ENCODE results near the gene SPTBN4.

GRCh38 chr19:40525234-40526051, 58.6 kb downstream of the SPTBN4 start:
- TF ChIP-seq EZH2phosphoT487 (IDR thresholded peaks at IDR 0.05; ENCODE audit: low read depth, severe bottlenecking, unreplicated experiment) (no peak), CTCF (IDR thresholded peaks at IDR 0.05; ENCODE audit: poor library complexity) (no peak), EZH2 (IDR thresholded peaks at IDR 0.05; ENCODE audit: borderline replicate concordance) (no peak)
